Mucosa of stomach (tissue), 1 donor: ENCODE data around the gene IFI27L1.
"Not testable (repeated sequence)": the region's sequence is repeated elsewhere in the genome, so short reads cannot be mapped to it uniquely, and the experiment has no call there.

Experiments used
- H3K27me3 ChIP-seq: one replicate; pipeline ENCODE4 v1.7.0; 2013; ENCODE audit warnings: mild to moderate bottlenecking, low read length; ENCODE audit not compliant: control insufficient read depth, insufficient read depth
- H3K36me3 ChIP-seq: one replicate; pipeline ENCODE4 v1.7.0; 2013; ENCODE audit warnings: low read length; ENCODE audit not compliant: control insufficient read depth, insufficient read depth
- H3K4me1 ChIP-seq: one replicate; pipeline ENCODE4 v1.7.0; 2013; ENCODE audit warnings: mild to moderate bottlenecking, low read length; ENCODE audit not compliant: control insufficient read depth, insufficient read depth
- H3K4me3 ChIP-seq: one replicate; pipeline ENCODE4 v1.7.0; 2013; ENCODE audit warnings: low read length
- H3K9ac ChIP-seq: one replicate; pipeline ENCODE4 v1.7.0; 2013; ENCODE audit warnings: mild to moderate bottlenecking, low read length, moderate library complexity
- H3K9me3 ChIP-seq: one replicate; pipeline ENCODE4 v1.7.0; 2013; ENCODE audit warnings: mild to moderate bottlenecking, low read length, moderate library complexity; ENCODE audit not compliant: control insufficient read depth
- donor health status: Pancreatic carcinoma.

IFI27L1 gene

GRCh38 chr14:94051779-94052178, 29.3 kb upstream of the IFI27L1 start:
- H3K9ac ChIP-seq, result no peak overlapping the region

DNA sequence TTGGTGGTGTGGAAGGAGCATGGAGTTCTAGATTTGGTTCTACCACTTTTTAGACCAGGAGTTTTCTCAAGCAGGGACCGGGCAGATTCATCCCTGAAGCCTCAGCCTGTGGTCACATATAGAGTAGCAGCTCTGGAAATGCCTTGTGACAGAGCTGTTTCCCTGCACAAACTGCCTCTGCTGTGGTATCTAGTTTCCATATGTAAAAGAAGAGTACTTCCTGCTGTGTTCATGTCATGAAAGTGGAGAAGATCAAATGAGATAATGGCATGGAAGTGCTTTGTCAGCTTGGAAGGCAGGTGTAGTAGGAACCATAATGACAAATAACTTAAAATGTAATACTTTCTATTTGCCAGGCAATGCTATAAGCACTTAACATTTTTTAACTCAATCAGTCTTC, 28.9 kb upstream of the IFI27L1 start:
- H3K27me3 ChIP-seq, result no peaks in the 10 kb centered on the region
- no peaks in the 10 kb centered on the region for H3K9me3 ChIP-seq
- peaks cover 16% of the 10 kb centered on the region for H3K36me3 ChIP-seq
- no peak overlapping the region for H3K9ac ChIP-seq
- H3K4me3 ChIP-seq, result no peak overlapping the region
- no peaks in the 10 kb centered on the region for H3K4me1 ChIP-seq

More at GRCh38 chr14:94051779-94052178, 29.3 kb upstream of the IFI27L1 start:
- H3K36me3 ChIP-seq, result peaks cover 16% of the 10 kb centered on the region
- no peaks in the 10 kb centered on the region for H3K27me3 ChIP-seq
- H3K4me1 ChIP-seq, result no peaks in the 10 kb centered on the region
- H3K9me3 ChIP-seq, result no peaks in the 10 kb centered on the region
- no peak overlapping the region for H3K4me3 ChIP-seq

DNA sequence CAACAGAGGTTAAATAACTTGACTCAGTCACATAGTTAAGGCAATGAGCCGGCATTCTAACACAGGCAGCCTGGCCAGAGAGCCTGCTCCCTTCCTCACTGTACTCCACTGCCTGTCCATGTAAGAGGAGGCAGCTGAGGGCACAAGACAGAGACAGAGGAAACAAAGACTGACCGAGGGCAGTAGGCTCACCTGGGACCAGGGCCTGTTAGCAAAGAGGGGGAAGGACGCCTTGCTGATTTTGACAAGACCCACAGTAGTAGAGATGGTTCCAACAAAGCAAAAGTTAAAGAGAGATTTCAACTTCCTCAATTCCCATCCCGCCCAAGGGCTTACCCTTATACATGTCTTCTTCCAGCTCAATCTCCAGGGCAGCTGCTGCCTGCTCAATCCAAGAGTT, 28.4 kb upstream of the IFI27L1 start:
- Histone ChIP-seq H3K9ac (no peak overlapping the region), H3K4me1 (no peaks in the 10 kb centered on the region), H3K27me3 (no peaks in the 10 kb centered on the region), H3K4me3 (no peak overlapping the region), H3K9me3 (no peaks in the 10 kb centered on the region), H3K36me3 (peaks cover 16% of the 10 kb centered on the region)

DNA sequence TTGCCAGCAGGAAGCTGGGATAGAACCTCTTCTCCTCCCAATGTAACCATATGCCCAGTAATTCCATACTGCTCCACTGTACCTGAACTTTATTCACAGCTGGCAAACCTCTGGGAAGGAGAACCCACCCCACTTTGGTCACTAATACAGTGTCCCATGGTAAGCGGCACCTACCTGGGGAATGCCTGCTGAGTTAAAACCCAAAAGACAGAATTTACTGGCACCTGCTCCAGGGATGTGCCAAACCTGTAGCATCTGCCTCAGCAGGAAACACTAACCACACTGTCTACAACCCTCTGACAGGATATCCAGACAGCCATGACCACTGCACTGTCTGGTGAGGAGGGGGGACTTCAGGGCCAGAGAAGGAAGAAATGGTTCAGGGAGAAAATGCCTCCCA, 26.7 kb upstream of the IFI27L1 start:
- Histone ChIP-seq H3K36me3 (peaks cover 17% of the 10 kb centered on the region), H3K4me3 (no peak overlapping the region), H3K4me1 (no peaks in the 10 kb centered on the region), H3K27me3 (no peaks in the 10 kb centered on the region), H3K9me3 (no peaks in the 10 kb centered on the region), H3K9ac (no peak overlapping the region)

- H3K9me3 ChIP-seq, result no peaks in the 10 kb centered on the region
These were observed 26.2 kb upstream of the IFI27L1 start for GRCh38 chr14:94054936-94055335.

DNA sequence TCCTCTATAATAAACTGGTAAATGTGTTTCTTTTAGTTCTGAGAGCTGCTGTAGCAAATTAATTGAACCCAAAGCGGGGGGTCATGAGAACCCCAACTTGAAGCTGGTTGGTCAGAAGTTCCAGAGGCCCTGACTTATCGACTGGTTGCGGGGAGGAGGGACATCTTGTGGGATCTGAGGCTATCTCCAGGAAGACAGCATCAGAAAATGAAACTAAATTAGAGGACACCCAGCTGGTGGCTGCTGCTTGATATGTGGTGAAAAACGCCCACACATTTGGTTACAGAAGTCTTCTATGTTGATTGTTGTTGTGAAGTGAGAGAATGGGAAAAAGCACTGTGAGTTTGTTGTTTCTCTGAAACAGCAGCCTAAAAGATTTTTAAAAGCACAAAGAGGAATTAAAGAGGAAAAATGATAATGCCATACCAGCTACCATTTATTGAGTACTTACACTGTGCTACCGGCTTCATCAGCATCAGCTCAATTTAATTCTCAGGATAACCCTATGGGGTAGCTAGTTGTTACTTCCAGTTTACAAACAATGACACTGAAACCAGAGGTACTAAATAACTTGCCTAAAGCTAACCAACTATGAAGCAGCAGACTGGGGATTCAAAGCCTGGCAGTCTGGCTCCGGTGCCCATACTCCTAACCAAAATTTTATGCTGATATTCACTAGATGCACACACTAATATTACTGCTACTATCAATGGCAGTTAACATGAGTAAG, 24.4 kb upstream of the IFI27L1 start:
- Histone ChIP-seq H3K4me3 (no peak overlapping the region), H3K36me3 (peaks cover 17% of the 10 kb centered on the region), H3K4me1 (no peaks in the 10 kb centered on the region), H3K9me3 (no peaks in the 10 kb centered on the region), H3K27me3 (no peaks in the 10 kb centered on the region), H3K9ac (no peak overlapping the region)

More at GRCh38 chr14:94054936-94055335, 26.2 kb upstream of the IFI27L1 start:
- H3K36me3 ChIP-seq, result peaks cover 13% of the 10 kb centered on the region
- no peak overlapping the region for H3K4me3 ChIP-seq
- H3K4me1 ChIP-seq, result no peaks in the 10 kb centered on the region
- H3K27me3 ChIP-seq, result no peaks in the 10 kb centered on the region
- no peak overlapping the region for H3K9ac ChIP-seq

- Histone ChIP-seq H3K36me3 (peaks cover 17% of the 10 kb centered on the region), H3K4me3 (no peak overlapping the region), H3K9ac (no peak overlapping the region), H3K9me3 (no peaks in the 10 kb centered on the region), H3K4me1 (no peaks in the 10 kb centered on the region), H3K27me3 (no peaks in the 10 kb centered on the region)
These were observed 22.9 kb upstream of the IFI27L1 start for GRCh38 chr14:94058128-94058673.

GRCh38 chr14:94058674-94059138, 22.4 kb upstream of the IFI27L1 start:
- H3K4me3 ChIP-seq, result no peak overlapping the region
- no peaks in the 10 kb centered on the region for H3K27me3 ChIP-seq
- no peaks in the 10 kb centered on the region for H3K4me1 ChIP-seq
- H3K36me3 ChIP-seq, result peaks cover 17% of the 10 kb centered on the region
- no peak overlapping the region for H3K9ac ChIP-seq
- H3K9me3 ChIP-seq, result no peaks in the 10 kb centered on the region

DNA sequence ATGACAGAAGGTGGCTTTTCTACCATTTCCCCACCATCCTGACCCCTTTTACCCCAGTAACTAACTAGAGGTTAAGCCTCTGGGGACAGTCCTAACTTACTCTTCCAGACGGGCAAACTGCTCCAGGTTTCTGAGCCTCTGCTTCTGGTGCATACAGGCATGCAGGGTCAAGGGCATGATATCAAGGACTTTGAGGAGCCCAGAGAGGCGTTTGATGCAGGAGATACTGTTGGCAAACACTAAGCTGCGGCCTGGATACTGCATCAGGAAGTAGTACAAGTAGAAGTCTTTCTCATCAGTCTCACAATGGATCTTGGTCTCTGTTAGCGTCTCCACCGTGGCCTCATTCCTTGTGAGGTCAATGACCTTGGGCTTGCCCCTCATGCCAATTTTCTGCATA, 21.1 kb upstream of the IFI27L1 start:
- peaks cover 17% of the 10 kb centered on the region for H3K36me3 ChIP-seq
- no peak overlapping the region for H3K4me3 ChIP-seq
- H3K9ac ChIP-seq, result no peak overlapping the region
- H3K9me3 ChIP-seq, result no peaks in the 10 kb centered on the region
- no peaks in the 10 kb centered on the region for H3K4me1 ChIP-seq
- no peaks in the 10 kb centered on the region for H3K27me3 ChIP-seq

GRCh38 chr14:94062344-94062940, 18.7 kb upstream of the IFI27L1 start:
- H3K36me3 ChIP-seq, result peaks cover 17% of the 10 kb centered on the region
- peaks cover 16% of the 10 kb centered on the region for H3K4me1 ChIP-seq
- no peak overlapping the region for H3K9ac ChIP-seq
- H3K27me3 ChIP-seq, result no peaks in the 10 kb centered on the region
- no peak overlapping the region for H3K4me3 ChIP-seq
- no peaks in the 10 kb centered on the region for H3K9me3 ChIP-seq

GRCh38 chr14:94066089-94066676, 14.9 kb upstream of the IFI27L1 start:
- no peak overlapping the region for H3K9ac ChIP-seq
- peaks cover 16% of the 10 kb centered on the region for H3K4me1 ChIP-seq
- H3K4me3 ChIP-seq, result no peak overlapping the region
- H3K36me3 ChIP-seq, result no peaks in the 10 kb centered on the region
- no peaks in the 10 kb centered on the region for H3K27me3 ChIP-seq
- H3K9me3 ChIP-seq, result no peaks in the 10 kb centered on the region

DNA sequence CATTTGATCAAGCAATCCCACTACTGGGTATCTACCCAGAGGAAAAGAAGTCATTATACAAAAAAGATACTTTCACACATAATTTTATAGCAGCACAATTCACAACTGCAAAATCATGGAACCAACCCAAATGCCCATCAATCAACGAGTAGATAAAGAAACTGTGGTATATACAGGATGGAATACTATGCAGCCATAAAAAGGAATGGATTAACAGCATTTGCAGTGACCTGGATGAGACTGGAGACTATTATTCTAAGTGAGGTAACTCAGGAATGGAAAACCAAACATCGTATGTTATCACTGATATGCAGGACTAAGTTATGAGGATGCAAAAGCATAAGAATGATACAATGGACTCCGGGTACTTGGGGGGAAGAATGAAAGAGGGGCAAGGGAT, 9.0 kb upstream of the IFI27L1 start:
- not testable (repeated sequence) for H3K9me3 ChIP-seq, H3K9ac ChIP-seq, H3K27me3 ChIP-seq, H3K36me3 ChIP-seq, H3K4me3 ChIP-seq, H3K4me1 ChIP-seq
